A673 (cell line): Measurements from ENCODE around the gene JAGN1. TPM values are rescaled to one million over a fixed set of nuclear protein-coding genes. Genes with fewer than 3 reads are reported as not detected.

Experiments used
- BruUV-seq: library from RNA; stranded (reverse); fragments of 400-500 nt; replicated peaks from 2 replicates; lab custom pipeline; 2021; lab: Mats Ljungman, UMichigan
- CTCF ChIA-PET: fragments of 300-600 bp; sonication (Branson Sonifier 250); formaldehyde crosslinking; loops from one replicate; lab custom pipeline; 2022; ENCODE audit warnings: antibody characterized with exemption; lab: Charles Lee
- POLR2A ChIA-PET: fragments of 300-600 bp; sonication (Branson Sonifier 250); formaldehyde crosslinking; loops from one replicate; lab custom pipeline; 2022; ENCODE audit warnings: antibody characterized with exemption; ENCODE audit not compliant: low non-redundant PET; lab: Charles Lee
- DNase-seq: peaks from one replicate; pipeline ENCODE4 v3.0.0-alpha.2; 2015; ENCODE audit warnings: low spot score
- H3K27ac ChIP-seq: fragments of 200-600 bp; sonication (generic); 2 replicates; pipeline ENCODE4 v1.5.1; 2016; ENCODE audit warnings: mixed run types, low read depth, mild to moderate bottlenecking, mixed read lengths, antibody characterized with exemption, low read length; ENCODE audit not compliant: poor library complexity, severe bottlenecking
- H3K27me3 ChIP-seq: fragments of 200-600 bp; sonication (generic); replicated peaks from 2 replicates; pipeline ENCODE4 v1.6.1; 2017; ENCODE audit warnings: mixed run types, low read depth, mild to moderate bottlenecking, mixed read lengths, antibody characterized with exemption, low read length; ENCODE audit not compliant: insufficient read depth, poor library complexity
- H3K36me3 ChIP-seq: fragments of 200-600 bp; sonication (generic); 2 replicates; pipeline ENCODE4 v1.6.1; 2016; ENCODE audit warnings: mixed run types, mild to moderate bottlenecking, mixed read lengths, antibody characterized with exemption, low read length; ENCODE audit not compliant: insufficient read depth, poor library complexity, severe bottlenecking
- H3K4me1 ChIP-seq: fragments of 200-600 bp; sonication (generic); 2 replicates; pipeline ENCODE4 v1.6.1; 2017; ENCODE audit warnings: mixed run types, mild to moderate bottlenecking, mixed read lengths, antibody characterized with exemption, low read length; ENCODE audit not compliant: insufficient read depth, poor library complexity, severe bottlenecking
- H3K4me3 ChIP-seq: fragments of 200-600 bp; sonication (generic); 2 replicates; pipeline ENCODE4 v1.5.1; 2016; ENCODE audit warnings: low read depth, mixed run types, mild to moderate bottlenecking, mixed read lengths, low read length; ENCODE audit not compliant: poor library complexity, severe bottlenecking
- H3K9me3 ChIP-seq: fragments of 200-600 bp; sonication (generic); 2 replicates; pipeline ENCODE4 v1.6.1; 2016; ENCODE audit warnings: mixed run types, low read depth, mild to moderate bottlenecking, mixed read lengths, antibody characterized with exemption, low read length; ENCODE audit not compliant: poor library complexity, severe bottlenecking
- EZH2 ChIP-seq: fragments of 200-600 bp; sonication (generic); IDR thresholded peaks from 2 replicates; pipeline ENCODE4 v1.6.1; 2017; ENCODE audit warnings: borderline replicate concordance, low read depth, mild to moderate bottlenecking, mixed read lengths, antibody characterized with exemption, low read length; ENCODE audit not compliant: poor library complexity, severe bottlenecking
- intact Hi-C: fragments of 100-400 bp; cut with micrococcal nuclease; formaldehyde crosslinking; loops from one replicate; pipeline ENCODE4 v1.10.0; 2022; ENCODE audit not compliant: unreplicated experiment
- total RNA-seq: library from RNA; stranded (reverse); gene quantifications from 2 replicates; pipeline ENCODE4 v1.2.3, GENCODE V29; 2021
- TF ChIP-seq, protein P1 (sequence below): fragments of 300-800, 200-600 bp; sonication (generic); conservative IDR thresholded peaks from 2 replicates; pipeline ENCODE4 v1.5.1; 2017; ENCODE audit warnings: low read depth, mild to moderate bottlenecking, antibody characterized with exemption, low read length, moderate library complexity, mixed read lengths

The JAGN1 gene
- total RNA-seq, 1 experiment from 2014 or later = 38.1 TPM

DNA sequence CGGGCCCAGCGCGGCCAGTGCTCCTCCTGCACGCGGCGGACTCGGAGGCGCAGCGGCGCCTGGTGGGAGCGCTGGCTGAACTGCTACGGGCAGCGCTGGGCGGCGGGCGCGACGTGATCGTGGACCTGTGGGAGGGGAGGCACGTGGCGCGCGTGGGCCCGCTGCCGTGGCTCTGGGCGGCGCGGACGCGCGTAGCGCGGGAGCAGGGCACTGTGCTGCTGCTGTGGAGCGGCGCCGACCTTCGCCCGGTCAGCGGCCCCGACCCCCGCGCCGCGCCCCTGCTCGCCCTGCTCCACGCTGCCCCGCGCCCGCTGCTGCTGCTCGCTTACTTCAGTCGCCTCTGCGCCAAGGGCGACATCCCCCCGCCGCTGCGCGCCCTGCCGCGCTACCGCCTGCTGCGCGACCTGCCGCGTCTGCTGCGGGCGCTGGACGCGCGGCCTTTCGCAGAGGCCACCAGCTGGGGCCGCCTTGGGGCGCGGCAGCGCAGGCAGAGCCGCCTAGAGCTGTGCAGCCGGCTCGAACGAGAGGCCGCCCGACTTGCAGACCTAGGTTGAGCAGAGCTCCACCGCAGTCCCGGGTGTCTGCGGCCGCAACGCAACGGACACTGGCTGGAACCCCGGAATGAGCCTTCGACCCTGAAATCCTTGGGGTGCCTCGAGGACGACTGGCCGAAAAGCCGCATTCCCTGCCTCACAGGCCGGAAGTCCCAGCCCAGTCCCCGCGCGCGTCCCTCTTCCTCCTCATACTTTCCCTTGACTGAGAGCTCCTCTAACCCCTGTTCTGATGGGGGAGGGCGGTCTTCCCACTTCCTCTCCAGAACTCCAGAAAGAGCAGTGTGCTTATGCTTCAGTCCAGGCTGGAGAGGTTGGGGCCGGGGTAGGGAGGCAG is 25.1 kb downstream of the JAGN1 start:
- TF ChIP-seq, protein P1, sequence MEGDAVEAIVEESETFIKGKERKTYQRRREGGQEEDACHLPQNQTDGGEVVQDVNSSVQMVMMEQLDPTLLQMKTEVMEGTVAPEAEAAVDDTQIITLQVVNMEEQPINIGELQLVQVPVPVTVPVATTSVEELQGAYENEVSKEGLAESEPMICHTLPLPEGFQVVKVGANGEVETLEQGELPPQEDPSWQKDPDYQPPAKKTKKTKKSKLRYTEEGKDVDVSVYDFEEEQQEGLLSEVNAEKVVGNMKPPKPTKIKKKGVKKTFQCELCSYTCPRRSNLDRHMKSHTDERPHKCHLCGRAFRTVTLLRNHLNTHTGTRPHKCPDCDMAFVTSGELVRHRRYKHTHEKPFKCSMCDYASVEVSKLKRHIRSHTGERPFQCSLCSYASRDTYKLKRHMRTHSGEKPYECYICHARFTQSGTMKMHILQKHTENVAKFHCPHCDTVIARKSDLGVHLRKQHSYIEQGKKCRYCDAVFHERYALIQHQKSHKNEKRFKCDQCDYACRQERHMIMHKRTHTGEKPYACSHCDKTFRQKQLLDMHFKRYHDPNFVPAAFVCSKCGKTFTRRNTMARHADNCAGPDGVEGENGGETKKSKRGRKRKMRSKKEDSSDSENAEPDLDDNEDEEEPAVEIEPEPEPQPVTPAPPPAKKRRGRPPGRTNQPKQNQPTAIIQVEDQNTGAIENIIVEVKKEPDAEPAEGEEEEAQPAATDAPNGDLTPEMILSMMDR = 0 out of 2 replicates have a peak, but pooled peaks have one; percentile 16
- TF ChIP-seq EZH2 = no peak
- Histone ChIP-seq H3K4me1 (peaks cover 29% of the 10 kb centered on the region), H3K27ac (peak overlapping the region; percentile 75), H3K9me3 (no peaks in the 10 kb centered on the region), H3K36me3 (no peaks in the 10 kb centered on the region), H3K4me3 (peak overlapping the region; percentile 64), H3K27me3 (no peaks in the 10 kb centered on the region)
- no TSS peak for BruUV-seq
- POLR2A ChIA-PET = no interaction called here
- peak; percentile 42 for DNase-seq
- intact Hi-C loops = no loop called here
- CTCF ChIA-PET = no interaction called here

DNA sequence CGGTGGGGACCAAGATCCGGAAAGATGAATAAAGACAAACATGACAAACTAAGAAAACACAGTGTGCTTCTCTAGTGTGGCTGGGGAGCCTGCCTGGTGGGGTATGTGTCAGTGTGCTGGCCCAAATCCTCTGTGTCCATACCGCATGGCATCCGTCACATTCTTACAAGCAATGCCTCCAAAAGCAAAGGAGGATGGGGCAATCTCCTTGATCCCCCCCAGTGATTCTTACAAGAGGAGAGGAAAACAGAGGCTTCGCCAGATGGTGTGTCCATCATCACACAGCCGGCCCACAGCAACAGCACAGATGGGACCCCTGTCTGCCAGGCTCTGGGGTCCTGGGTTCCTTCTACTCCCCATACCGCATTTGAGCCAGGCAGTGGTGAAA is 25.9 kb downstream of the JAGN1 start:
- POLR2A ChIA-PET = no interaction called here

GRCh38 chr3:9916734-9917680 is 26.6 kb downstream of the JAGN1 start, which contains the start of gene IL17RC:
Gene IL17RC (plus strand): TSS chr3:9917098. CDS start chr3:9917316, 218 bp downstream.
- no peaks in the 10 kb centered on the region for H3K27me3 ChIP-seq
- peak; percentile 86 for DNase-seq
- H3K4me3 ChIP-seq = peak within 1 kb of the TSS; percentile 64
- no TSS peak for BruUV-seq
- ChIA-PET POLR2A (no interaction called here), CTCF (no interaction called here)
- no peaks in the 10 kb centered on the region for H3K9me3 ChIP-seq
- peak within 1 kb of the TSS; percentile 75 for H3K27ac ChIP-seq
- intact Hi-C loops = no loop called here
- no peaks in the 10 kb centered on the region for H3K36me3 ChIP-seq
- peaks cover 29% of the 10 kb centered on the region for H3K4me1 ChIP-seq
- TF ChIP-seq, protein P1 = no peak
- TF ChIP-seq EZH2 = no peak

More for the DNA sequence above, 25.9 kb downstream of the JAGN1 start:
- H3K4me3 ChIP-seq = peak overlapping the region; percentile 46
- H3K36me3 ChIP-seq = no peaks in the 10 kb centered on the region
- CTCF ChIA-PET = no interaction called here
- H3K9me3 ChIP-seq = no peaks in the 10 kb centered on the region
- no peaks in the 10 kb centered on the region for H3K27me3 ChIP-seq
- H3K27ac ChIP-seq = no peak overlapping the region
- intact Hi-C loops = no loop called here
- H3K4me1 ChIP-seq = peaks cover 29% of the 10 kb centered on the region
- DNase-seq = no peak
- no TSS peak for BruUV-seq
- TF ChIP-seq, protein P1 = no peak
- no peak for TF ChIP-seq EZH2
